SK-N-MC (cell line): ENCODE data around the gene NALF2.

Experiments
- EZH2 ChIP-seq: fragments of 200-600 bp; sonication (generic); IDR thresholded peaks from one replicate; pipeline ENCODE4 v1.6.1; 2017; ENCODE audit warnings: antibody characterized with exemption
- POLR2AphosphoS5 ChIP-seq: IDR thresholded peaks from 2 replicates; pipeline ENCODE4 v1.6.1; 2012; ENCODE audit warnings: mild to moderate bottlenecking, low read depth, low read length, borderline replicate concordance

- no peak for TF ChIP-seq EZH2
- TF ChIP-seq POLR2AphosphoS5 = no peak
Measured at GRCh38 chrX:69503228-69503781, 821 bp upstream of the NALF2 start.
